B cell (primary cell): Measurements from ENCODE around the gene EXOC1. TPM values are rescaled to one million over a fixed set of nuclear protein-coding genes. Genes with fewer than 3 reads are reported as not detected.
"Not testable (repeated sequence)": the region's sequence is repeated elsewhere in the genome, so short reads cannot be mapped to it uniquely, and the experiment has no call there.

Experiments
- ATAC-seq: fragments of 200-7000 bp; cut with Tn5 transposase; one replicate; pipeline ENCODE4 v1.10.0; 2021; ENCODE audit warnings: low read depth, mild to moderate bottlenecking, moderate number of reproducible peaks, moderate library complexity
- CTCF ChIA-PET: fragments of 350-600 bp; sonication (Branson Sonifier 250); formaldehyde crosslinking; loops from one replicate; lab custom pipeline; 2021; ENCODE audit warnings: antibody characterized with exemption, inconsistent platforms; lab: Charles Lee
- POLR2A ChIA-PET: fragments of 350-600 bp; sonication (Branson Sonifier 250); formaldehyde crosslinking; loops from one replicate; lab custom pipeline; 2021; ENCODE audit warnings: antibody characterized with exemption; lab: Charles Lee
- DNase-seq: peaks from one replicate; pipeline ENCODE4 v3.0.0; 2013
- H2AFZ ChIP-seq: 2 replicates; pipeline ENCODE4 v1.6.1; 2012; ENCODE audit warnings: mild to moderate bottlenecking, low read depth, low read length; ENCODE audit not compliant: insufficient read depth, poor library complexity, severe bottlenecking
- H3K27ac ChIP-seq, 2 donors: 1 replicate in 1 of 2; 2 replicates in 1 of 2; pipeline ENCODE4 v1.5.1; 2012 to 2013; ENCODE audit warnings: low read length in 2 of 2, mild to moderate bottlenecking in 2 of 2, moderate library complexity in 1 of 2
- H3K27me3 ChIP-seq, 4 experiments: fragments of 200-600 bp in 1 of 4; sonication (generic) in 1 of 4; replicated peaks in 1 of 4; 1 replicate in 2 of 4; 2 replicates in 2 of 4; pipeline versions ENCODE4 v1.6.1 to v1.7.0; 2013 to 2016; ENCODE audit warnings: low read length in 3 of 4, mild to moderate bottlenecking in 2 of 4, mixed read lengths in 1 of 4, moderate library complexity in 1 of 4; ENCODE audit not compliant: insufficient read depth in 4 of 4, control insufficient read depth in 3 of 4; ENCODE audit errors: control extremely low read depth in 1 of 4
- H3K36me3 ChIP-seq, 2 experiments: replicated peaks in 1 of 2; 1 replicate in 1 of 2; 2 replicates in 1 of 2; pipeline versions ENCODE4 v1.6.1 to v1.7.1; 2013; ENCODE audit warnings: low read length in 1 of 2; ENCODE audit not compliant: insufficient read depth in 2 of 2, control insufficient read depth in 1 of 2; ENCODE audit errors: control extremely low read depth in 1 of 2, extremely low read depth in 1 of 2
- H3K4me1 ChIP-seq, 2 donors: fragments of 200-600 bp in 1 of 2; sonication (generic) in 1 of 2; 1 replicate in 1 of 2; 2 replicates in 1 of 2; pipeline versions ENCODE4 v1.5.1 to v1.6.1; 2013 to 2017; ENCODE audit warnings: low read length in 2 of 2; ENCODE audit not compliant: control insufficient read depth in 2 of 2, insufficient read depth in 2 of 2
- H3K4me2 ChIP-seq: replicated peaks from 2 replicates; pipeline ENCODE3; 2012; ENCODE audit warnings: mild to moderate bottlenecking, low read depth, low read length; ENCODE audit not compliant: poor library complexity, severe bottlenecking
- H3K4me3 ChIP-seq, 5 experiments: fragments of 200-600 bp in 1 of 5; sonication (generic) in 1 of 5; 1 replicate in 3 of 5; 2 replicates in 2 of 5; pipeline versions ENCODE4 v1.5.1 to v1.7.0; 2011 to 2016; ENCODE audit warnings: low read length in 4 of 5, mild to moderate bottlenecking in 4 of 5, low read depth in 2 of 5, control low read depth in 1 of 5, moderate library complexity in 1 of 5; ENCODE audit not compliant: insufficient read depth in 1 of 5; ENCODE audit errors: control extremely low read depth in 1 of 5, extremely low read depth in 1 of 5
- H3K79me2 ChIP-seq: fragments of 200-600 bp; sonication (generic); one replicate; pipeline ENCODE4 v1.6.0; 2016; ENCODE audit warnings: low read length; ENCODE audit not compliant: control insufficient read depth, insufficient read depth
- H3K9ac ChIP-seq: fragments of 200-600 bp; sonication (generic); 2 replicates; pipeline ENCODE4 v1.6.1; 2017; ENCODE audit warnings: mild to moderate bottlenecking, low read length, moderate library complexity
- H3K9me3 ChIP-seq, 3 donors: one replicate each; pipeline versions ENCODE4 v1.6.1 to v1.7.1; 2013; ENCODE audit warnings: low read length in 2 of 3; ENCODE audit not compliant: control insufficient read depth in 2 of 3, insufficient read depth in 1 of 3; ENCODE audit errors: control extremely low read depth in 1 of 3
- H4K20me1 ChIP-seq: 2 replicates; pipeline ENCODE4 v1.6.0; 2012; ENCODE audit warnings: mild to moderate bottlenecking, low read length; ENCODE audit not compliant: insufficient read depth, control insufficient read depth, poor library complexity, severe bottlenecking
- H3K27ac Mint-ChIP-seq: one replicate; pipeline ENCODE4 v1.8.0; 2021; ENCODE audit warnings: mixed read lengths
- H3K27me3 Mint-ChIP-seq: one replicate; pipeline ENCODE4 v1.8.0; 2021; ENCODE audit warnings: mixed read lengths
- H3K4me1 Mint-ChIP-seq: one replicate; pipeline ENCODE4 v1.8.0; 2021; ENCODE audit warnings: mixed read lengths
- H3K4me3 Mint-ChIP-seq: one replicate; pipeline ENCODE4 v1.8.0; 2021; ENCODE audit warnings: mixed read lengths
- H3K9me3 Mint-ChIP-seq: one replicate; pipeline ENCODE4 v1.8.0; 2022; ENCODE audit warnings: mixed read lengths; ENCODE audit not compliant: insufficient read depth
- CTCF ChIP-seq: fragments of 200-600 bp; IDR thresholded peaks from one replicate; pipeline ENCODE4 v1.8.0; 2022; ENCODE audit warnings: antibody characterized with exemption, mild to moderate bottlenecking
- EZH2 ChIP-seq: IDR thresholded peaks from 2 replicates; pipeline ENCODE4 v1.6.1; 2012; ENCODE audit warnings: borderline replicate concordance, low read depth, mild to moderate bottlenecking, moderate library complexity, low read length; ENCODE audit not compliant: insufficient read depth, poor library complexity, severe bottlenecking
- WGBS: methylation state at CpG from one replicate; pipeline ENCODE4 v1.1.5; 2013; ENCODE audit warnings: missing lambda C conversion rate; ENCODE audit not compliant: insufficient coverage; 5-methylcytosine and 5-hydroxymethylcytosine counted together
- intact Hi-C: fragments of 100-400 bp; cut with micrococcal nuclease; formaldehyde crosslinking; loops from one replicate; pipeline ENCODE4 v1.10.0; 2022
- polyA plus RNA-seq: library from polyadenylated mRNA; depleted of rRNA; stranded (reverse); fragments of >200 nt; gene quantifications from 2 replicates; pipeline ENCODE4 v1.2.3, GENCODE V29; 2012
- total RNA-seq, 2 donors: library from RNA; stranded (reverse); fragments of 120-200 nt in 1 of 2; gene quantifications; 1 replicate in 1 of 2; 2 replicates in 1 of 2; pipeline versions ENCODE4 v1.2.3 to v1.2.4, GENCODE V29; 2013 to 2022

EXOC1 gene
- total and polyA plus RNA-seq, 2 donors (not counting 1 experiment from before 2014, with no cell fraction given): 10.0 to 42.5 TPM

GRCh38 chr4:55840956-55841355 is 12.5 kb upstream of the EXOC1 start:
- ATAC-seq (no peak), DNase-seq (no peak)
- CTCF ChIA-PET: no interaction called here
- H3K9ac ChIP-seq: no peak overlapping the region
- H3K79me2 ChIP-seq: no peaks in the 10 kb centered on the region
- H3K4me1 ChIP-seq: no peaks in the 10 kb centered on the region
- H4K20me1 ChIP-seq: no peaks in the 10 kb centered on the region
- H3K4me2 ChIP-seq: no peak overlapping the region
- H2AFZ ChIP-seq: no peak overlapping the region
- 80% methylated on average over 1 of the region's 1 CpG for WGBS
- TF ChIP-seq CTCF: no peak
- no peak for TF ChIP-seq EZH2
- peaks cover 0 to 6% (median 2%) of the 10 kb centered on the region in 3 donors for H3K9me3 ChIP-seq
- no peak overlapping the region for H3K27ac ChIP-seq
- H3K27me3 ChIP-seq: peaks cover 0 to 22% (median 11%) of the 10 kb centered on the region in 4 experiments
- Mint-ChIP-seq H3K27me3 (peaks cover 47% of the 10 kb centered on the region), H3K4me3 (no peak overlapping the region), H3K4me1 (no peaks in the 10 kb centered on the region), H3K27ac (no peak overlapping the region), H3K9me3 (peaks cover 2% of the 10 kb centered on the region)
- H3K4me3 ChIP-seq: no peak overlapping the region
- H3K36me3 ChIP-seq: no peaks in the 10 kb centered on the region
- POLR2A ChIA-PET: no interaction called here
- intact Hi-C loops: no loop called here

GRCh38 chr4:55841373-55842239 is 11.8 kb upstream of the EXOC1 start:
- ATAC-seq, H3K4me1 Mint-ChIP-seq, H3K27ac Mint-ChIP-seq, H3K9me3 ChIP-seq, H3K4me3 Mint-ChIP-seq, H3K4me3 ChIP-seq, CTCF ChIA-PET, H3K27ac ChIP-seq, H4K20me1 ChIP-seq, H3K36me3 ChIP-seq, DNase-seq, H3K9ac ChIP-seq, H3K9me3 Mint-ChIP-seq, POLR2A ChIA-PET, intact Hi-C loops, H3K79me2 ChIP-seq, H3K4me2 ChIP-seq, H3K4me1 ChIP-seq, H2AFZ ChIP-seq: not testable (repeated sequence)
- 89% methylated on average over 13 of the region's 22 CpGs for WGBS
- peaks cover 41% of the 10 kb centered on the region for H3K27me3 Mint-ChIP-seq
- peaks cover 0 to 17% (median 8%) of the 10 kb centered on the region in 4 experiments for H3K27me3 ChIP-seq

GRCh38 chr4:55842312-55842711 is 11.1 kb upstream of the EXOC1 start:
- CTCF ChIA-PET, H3K4me3 ChIP-seq, H3K27ac Mint-ChIP-seq, H3K4me3 Mint-ChIP-seq, H3K27ac ChIP-seq, H3K4me1 ChIP-seq, H4K20me1 ChIP-seq, H3K4me1 Mint-ChIP-seq, H3K9me3 ChIP-seq, H3K4me2 ChIP-seq, H3K79me2 ChIP-seq, H3K9me3 Mint-ChIP-seq, H3K36me3 ChIP-seq, POLR2A ChIA-PET, ATAC-seq, DNase-seq, H2AFZ ChIP-seq, intact Hi-C loops, H3K9ac ChIP-seq: not testable (repeated sequence)
- 92% methylated on average over 2 of the region's 10 CpGs for WGBS
- H3K27me3 Mint-ChIP-seq: peaks cover 35% of the 10 kb centered on the region
- H3K27me3 ChIP-seq: peaks cover 0 to 10% (median 6%) of the 10 kb centered on the region in 4 experiments
